RCC 7860 (cell line): ENCODE measurements around the gene PIK3R1.
"Not testable (repeated sequence)": the region's sequence is repeated elsewhere in the genome, so short reads cannot be mapped to it uniquely, and the experiment has no call there.

Experiments
- DNase-seq: peaks from one replicate; pipeline ENCODE4 v3.0.0-alpha.2; 2015; ENCODE audit warnings: low spot score
- FAIRE-seq: peaks from 2 replicates; lab custom pipeline; 2012; peaks lifted over from hg19 to GRCh38; lab: Jason Lieb, UNC

PIK3R1 gene

DNA sequence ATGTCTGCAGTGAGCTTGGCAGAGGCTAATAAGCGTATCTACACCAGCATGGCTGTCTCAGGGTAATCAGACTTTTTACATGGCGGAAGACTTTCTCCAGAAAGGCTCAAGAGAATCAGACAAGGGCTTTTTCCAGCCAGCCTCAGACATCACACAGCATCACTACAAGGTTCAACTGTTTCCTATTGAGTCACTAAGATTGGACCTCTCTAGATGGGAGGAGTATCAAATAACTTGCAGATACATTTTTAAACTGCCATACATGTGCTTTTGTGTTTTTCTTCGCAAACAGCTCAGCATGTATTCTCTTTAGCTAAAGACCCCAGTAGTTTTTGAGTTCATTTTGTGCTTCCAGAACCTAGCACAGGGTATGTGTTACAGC is 22.9 kb upstream of the PIK3R1 start:
- DNase-seq (no peak), FAIRE-seq (no peak)

DNA sequence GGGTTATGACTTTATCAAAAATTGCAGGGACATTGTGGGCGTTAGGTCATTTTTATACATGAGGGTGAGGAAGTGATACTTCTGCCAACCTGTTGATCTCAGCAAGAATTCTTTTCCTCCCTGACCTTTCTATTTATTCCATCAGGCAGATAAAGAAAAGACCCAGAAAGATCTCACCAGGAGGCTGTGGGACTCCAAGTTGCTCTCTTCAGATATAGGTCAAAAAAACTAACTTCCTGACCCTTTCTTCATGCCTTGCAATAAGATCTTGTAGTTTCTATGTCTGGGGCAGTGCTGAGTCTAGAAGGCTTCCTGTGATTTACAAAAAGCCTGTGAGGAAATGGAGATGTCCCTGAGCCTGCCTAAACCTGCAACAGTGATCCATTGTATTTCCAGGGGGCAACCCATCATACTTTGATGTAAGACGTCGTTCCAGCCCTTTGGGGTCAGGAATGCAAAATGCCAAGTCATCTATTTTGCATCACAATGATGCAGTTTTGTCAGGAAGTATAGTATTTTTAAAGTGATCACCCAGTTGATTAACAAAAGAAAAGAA is 22.0 kb upstream of the PIK3R1 start:
- FAIRE-seq (no peak), DNase-seq (no peak)

DNA sequence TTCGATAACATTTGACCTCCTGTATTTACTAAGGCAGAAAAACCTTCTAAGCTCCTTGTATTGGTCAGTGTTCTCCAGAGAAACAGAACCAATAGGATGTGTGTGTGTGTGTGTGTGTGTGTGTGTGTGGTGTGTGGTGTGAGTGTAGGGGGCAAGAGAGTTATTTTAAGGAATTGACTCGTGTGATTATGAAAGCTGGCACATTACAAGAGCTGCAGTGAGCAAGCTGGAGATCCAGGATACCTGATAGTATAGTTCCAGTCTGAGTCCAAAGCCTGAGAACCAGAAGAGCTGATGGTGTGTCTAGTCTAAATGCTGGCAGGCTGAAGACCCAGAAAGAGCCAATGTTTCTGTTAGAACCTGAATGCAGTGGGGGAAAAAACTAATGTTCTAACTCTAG is 21.2 kb upstream of the PIK3R1 start:
- DNase-seq (no peak), FAIRE-seq (no peak)

DNA sequence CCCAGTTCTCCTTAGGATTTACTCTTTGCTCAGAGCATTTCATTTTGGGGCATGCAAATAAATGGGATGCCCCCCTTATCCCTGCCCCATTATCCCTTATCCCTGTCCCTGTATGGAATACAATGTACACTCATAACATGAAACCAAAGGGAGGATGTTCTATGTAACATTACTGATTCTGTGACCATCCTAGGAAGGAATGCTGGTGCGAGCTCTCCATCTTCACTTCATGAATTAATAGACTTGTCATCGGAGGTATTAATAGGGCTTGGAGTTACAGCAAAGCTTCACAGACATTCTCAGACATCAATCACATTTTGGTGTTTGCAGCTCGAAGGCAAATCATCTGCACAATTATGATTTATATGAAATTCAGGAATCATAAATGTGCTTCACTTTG is 20.4 kb upstream of the PIK3R1 start:
- FAIRE-seq (no peak), DNase-seq (no peak)

DNA sequence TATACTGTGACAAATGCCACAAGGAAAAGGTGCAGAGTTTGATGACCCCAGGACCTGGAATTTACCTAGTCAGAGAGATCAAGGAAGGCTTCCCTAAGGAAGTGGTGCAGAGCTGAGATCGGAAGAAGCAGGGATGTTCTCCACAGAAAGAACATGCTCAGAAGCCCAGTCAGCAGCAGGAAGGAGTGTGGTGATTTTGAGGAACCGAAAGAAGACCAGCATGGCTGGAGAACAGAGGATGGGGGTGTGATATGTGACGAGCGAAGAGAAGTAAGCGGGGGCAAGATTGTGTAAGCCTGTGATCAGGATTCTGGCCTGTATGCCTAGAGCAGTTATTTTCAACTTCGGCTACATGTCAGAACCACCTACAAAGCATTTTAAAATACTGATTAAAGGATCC is 18.7 kb upstream of the PIK3R1 start:
- FAIRE-seq (no peak), DNase-seq (no peak)

DNA sequence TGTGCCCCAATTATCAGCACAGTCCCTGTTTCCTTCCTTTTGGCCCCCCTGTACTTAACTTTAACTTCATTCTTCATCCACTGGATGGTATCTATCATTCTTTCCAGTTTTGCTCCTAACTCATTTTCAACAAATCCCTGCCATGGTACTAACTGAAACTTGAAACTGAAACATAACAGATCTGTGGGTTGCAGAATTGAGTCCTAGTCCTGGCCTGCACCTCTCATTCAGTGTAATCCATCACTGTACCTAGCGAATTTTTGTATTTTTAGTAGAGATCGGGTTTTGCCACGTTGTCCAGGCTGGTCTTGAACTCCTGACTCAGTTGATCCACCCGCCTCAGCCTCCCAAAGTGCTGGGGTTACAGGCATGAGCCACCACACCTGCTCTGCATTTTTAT is 15.3 kb upstream of the PIK3R1 start:
- FAIRE-seq (no peak), DNase-seq (no peak)

DNA sequence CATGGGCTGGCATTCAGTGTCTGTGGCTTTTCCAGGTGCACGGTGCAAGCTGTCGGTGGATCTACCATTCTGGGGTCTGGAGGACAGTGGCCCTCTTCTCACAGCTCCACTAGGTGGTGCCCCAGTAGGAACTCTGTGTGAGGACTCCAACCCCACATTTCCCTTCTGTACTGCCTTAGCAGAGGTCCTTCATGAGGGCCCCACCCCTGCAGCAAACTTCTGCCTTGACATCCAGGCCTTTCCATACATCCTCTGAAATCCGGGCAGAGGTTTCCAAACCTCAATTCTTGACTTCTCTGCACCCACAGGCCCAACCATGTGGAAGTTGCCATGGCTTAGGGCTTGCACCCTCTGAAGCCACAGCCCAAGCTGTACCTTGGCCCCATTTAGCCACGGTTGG is 4.9 kb upstream of the PIK3R1 start:
- DNase-seq, FAIRE-seq: not testable (repeated sequence)

DNA sequence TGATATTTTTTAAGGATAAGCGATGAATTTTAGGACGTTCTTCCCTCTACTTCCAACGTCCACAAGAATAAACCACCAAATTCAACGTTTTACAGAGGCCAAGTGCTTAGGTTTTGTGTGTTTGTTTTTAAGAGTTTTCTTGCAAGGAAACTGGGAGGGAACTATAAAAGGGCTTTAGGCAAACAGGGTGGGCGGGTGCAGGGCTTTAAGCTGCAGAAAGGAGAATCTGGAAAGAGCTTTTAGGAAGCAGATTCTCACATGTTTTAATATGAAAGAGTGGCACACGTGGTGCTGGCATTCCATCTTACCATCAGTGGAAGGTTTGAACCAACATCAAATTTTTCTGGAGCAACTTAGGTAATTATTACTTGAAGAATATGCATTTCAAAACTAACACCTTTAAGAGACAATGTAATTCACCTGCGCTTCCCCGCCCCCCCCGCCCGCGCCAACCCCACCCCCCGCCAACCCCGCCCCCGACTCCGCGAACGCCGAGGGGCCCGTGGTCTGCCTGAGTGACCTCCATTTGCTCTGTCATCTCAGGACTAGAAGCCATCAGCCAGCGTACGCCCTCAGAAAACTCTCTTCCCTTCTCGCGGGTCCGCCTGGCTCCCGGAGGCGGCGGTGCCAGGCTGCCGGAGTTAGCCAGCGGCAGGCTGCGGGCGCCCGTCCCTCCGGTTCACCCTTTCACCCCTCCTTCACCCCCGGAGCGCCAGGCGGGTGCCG is 911 bp upstream of the PIK3R1 start:
- DNase-seq (no peak), FAIRE-seq (no peak)

DNA sequence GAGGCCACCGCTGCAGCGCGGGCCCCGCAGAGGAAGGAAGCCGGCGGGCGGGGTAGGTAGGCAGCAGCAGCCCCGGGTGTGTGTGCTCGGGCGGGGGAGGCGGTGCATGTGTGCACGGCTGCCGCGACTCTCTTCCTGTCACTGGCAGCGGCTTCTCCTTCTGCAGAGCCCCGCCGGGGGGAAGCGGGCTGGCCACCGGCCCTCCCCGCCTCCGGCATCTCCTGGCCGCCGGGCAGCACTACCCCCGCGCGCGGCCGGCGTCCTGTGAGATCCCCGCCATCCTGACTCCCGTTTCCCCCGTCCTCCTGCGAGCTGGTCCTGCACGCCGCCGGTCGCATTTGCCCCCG is 315 bp downstream of the PIK3R1 start:
- FAIRE-seq (no peak), DNase-seq (peak; percentile 44)

DNA sequence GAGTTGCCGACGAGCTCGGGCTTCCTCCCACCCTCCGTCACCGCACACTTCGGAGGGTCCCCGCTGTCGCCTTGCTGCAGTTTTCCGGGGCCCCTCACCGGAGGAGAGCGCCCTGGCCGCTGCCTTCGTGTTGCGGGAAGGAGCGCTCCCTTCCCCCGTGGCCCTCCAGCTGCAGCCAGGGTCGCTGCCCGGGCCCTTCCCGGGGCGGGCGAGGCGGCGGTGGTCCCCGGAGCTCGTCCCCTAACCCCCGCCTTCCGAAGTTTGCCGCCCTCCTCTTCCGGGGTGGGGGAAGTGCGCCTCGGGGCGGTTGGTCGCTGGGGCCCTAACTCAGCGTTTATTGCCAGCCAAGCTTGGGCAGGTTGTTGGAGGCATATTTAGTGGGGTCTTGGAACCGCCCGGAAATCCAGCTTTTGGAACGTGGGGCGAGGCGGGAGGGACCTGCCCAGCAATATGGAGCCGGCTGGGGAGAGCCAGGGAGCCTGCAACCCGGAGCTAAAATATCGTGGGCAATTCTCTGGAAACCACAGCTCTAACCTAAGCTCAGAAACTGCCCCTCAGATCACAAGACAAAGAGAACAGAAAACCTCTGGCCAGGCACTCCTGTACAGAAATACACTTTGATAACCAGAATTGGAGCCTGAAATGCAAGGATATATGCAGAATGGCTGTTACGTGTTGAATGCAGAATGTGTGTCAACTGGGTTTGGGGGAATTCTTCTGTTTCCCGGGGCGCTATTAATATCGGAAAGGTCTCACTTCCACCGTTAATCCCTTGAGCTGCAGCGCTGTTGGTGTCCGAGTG is 890 bp downstream of the PIK3R1 start:
- FAIRE-seq = no peak
- no peak for DNase-seq

DNA sequence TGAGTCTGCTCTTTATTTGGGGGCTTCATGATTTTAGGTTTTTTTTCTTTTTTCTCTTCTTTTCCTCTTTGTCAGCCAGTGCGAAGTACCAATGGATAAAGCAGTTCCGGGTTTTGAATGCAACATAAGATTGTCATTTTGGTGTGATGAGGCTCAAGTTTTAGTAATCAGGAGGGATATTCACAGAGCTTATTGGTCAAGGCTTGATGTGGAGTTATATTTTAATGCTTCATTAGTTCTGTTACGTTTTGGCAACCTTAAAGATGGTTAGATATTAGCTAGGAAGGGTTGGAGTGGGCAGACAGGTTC is 1.4 kb downstream of the PIK3R1 start:
- FAIRE-seq (no peak), DNase-seq (no peak)

DNA sequence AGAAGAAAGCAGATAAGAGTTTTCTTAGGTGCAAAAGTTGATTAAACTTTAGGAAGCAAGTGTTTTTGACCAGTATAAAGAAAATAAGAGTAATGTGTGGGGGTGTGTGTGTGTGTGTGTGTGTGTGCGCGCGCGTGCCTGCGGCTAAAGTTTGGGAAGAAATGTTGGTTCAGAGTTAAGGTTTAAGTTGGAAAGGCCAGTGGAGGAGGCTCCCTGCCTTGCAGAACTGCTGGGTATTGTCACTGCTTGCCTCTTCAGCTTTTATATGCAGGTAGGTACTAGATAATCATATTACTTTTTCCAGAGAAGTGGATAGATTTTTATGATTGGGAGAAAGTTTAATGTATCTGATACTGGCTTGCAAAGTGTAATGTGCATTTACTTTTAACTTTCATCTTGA is 2.0 kb downstream of the PIK3R1 start:
- DNase-seq = no peak
- FAIRE-seq = no peak

DNA sequence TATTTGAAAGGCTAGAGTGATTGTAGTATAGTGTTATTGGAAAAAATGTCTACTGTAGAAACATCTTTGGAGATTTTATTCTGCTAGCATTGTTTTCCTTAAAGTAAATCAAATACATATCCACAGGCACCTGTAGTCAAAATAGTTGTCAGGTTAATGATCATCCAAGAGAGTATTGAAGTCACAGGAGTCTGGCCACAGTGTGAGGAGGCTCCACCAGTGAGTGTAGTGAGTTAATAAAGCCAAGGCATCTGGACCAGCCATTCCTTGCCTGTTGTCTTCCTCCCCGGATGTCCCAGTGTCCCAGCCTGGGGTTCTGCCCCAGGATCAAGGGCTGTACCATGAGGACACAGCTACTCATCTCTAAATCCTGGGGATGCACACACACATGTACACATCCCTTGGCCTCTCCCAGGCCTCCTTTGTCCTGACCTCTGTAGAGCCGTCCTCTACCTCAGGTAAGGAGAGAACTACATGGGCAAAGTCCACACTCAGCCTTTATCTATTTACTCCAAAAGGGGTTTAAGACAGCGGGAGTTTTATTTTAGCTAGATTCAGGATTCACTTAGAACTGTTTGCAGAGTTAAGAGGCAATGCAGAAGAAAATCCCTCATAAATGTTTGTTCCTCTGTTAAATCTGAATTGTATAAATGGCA is 3.7 kb downstream of the PIK3R1 start:
- FAIRE-seq = no peak

DNA sequence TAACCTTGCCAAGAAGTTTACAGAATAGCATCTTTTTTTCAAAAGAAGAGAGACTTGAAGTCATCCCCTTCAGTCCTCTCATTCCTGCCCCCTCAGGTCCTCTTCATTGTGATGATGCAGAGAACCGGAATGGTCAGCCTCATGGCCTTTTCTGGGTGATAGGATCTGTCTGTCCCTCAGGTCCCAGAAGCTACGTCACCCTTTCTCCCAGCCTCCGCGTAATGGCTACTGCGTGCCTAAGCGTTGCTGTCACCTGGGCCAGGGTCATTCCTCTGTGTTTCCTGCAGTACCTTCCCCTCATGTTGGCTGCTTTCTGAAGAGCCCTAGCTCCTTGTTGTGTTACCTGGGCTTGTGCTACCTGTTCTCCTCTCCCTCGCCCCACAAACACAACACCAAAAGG is 4.7 kb downstream of the PIK3R1 start:
- FAIRE-seq = no peak

More for the DNA sequence above, 3.7 kb downstream of the PIK3R1 start:
- DNase-seq = no peak

DNA sequence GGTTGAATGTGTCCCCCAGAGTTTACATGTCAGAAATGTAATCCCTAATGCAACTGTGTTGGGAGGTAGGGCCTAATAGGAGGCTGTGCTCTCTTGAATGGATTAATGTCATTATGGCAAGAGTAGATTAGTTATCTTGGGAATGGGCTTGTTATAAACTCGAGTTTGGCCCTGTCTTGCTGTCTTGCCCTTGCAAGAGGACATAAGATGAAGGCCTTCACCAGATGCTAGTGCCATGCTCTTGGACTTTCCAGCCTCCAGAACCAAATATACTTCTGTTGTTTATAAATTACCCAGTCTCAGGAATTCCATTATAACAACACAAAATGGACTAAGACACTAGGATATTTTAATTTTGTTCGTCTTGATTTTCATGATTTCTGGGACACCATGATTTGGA is 5.4 kb downstream of the PIK3R1 start:
- FAIRE-seq (no peak), DNase-seq (no peak)

More for the DNA sequence above, 4.7 kb downstream of the PIK3R1 start:
- DNase-seq = no peak

DNA sequence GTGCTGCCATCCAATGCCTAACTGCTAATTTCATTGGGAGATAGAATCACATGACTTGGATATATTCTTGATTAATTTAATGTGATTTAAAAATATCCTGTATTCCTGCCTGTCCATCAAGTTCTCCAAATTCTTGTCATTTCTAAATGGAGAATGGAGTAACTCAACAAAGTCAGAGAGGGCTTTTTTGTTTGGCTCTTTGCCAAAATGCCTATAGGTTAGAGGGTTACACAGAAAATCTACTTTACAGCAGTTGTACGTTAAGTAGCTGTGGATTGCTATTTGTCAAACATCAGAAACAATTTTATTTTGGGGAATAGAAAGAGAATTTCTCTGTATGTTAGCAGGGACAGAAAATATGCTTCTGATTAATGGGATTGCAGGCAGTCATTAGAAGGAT is 5.9 kb downstream of the PIK3R1 start:
- DNase-seq (no peak), FAIRE-seq (no peak)

DNA sequence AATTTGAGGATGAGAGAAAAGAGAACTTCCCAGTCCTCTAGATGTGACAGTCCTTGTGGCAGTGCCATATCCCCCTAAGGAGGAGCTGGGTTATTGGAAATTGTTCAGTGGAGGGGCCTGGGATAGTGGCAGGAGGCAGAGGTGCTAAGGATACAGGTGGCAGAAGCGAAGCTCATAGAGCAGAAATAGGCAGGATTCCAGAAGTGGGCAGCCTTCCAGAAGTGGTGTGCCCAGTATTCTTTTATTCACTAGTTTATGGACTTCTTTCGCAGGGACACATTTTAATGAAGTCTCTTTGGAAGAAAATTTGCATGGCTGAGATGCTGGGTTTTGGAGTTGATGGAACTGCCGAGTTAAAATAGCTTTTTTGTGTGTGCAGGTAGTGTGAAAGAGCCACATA is 6.8 kb downstream of the PIK3R1 start:
- FAIRE-seq (no peak), DNase-seq (no peak)

DNA sequence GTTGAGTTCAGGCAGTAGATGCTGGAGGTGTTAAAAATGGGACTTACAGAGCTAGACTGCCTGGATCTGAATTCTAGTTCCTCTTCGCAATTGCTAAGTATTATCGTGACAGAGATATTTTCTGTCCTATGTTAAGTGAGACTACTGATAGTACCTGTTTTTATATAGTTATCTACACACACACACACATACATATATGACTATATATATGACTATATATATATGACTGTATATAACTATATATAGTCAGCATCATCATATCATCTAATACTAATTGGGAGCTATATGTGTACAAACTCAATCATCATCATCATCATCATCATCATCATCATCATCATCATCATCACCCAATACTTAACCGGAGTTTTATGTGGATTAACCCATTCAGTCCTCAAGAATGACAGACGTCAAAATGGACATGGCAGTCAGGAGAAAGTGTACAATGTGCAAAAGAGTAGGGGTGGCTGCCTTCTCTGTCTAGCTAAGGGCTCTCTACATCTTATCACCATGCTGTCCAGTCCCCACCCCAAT is 7.3 kb downstream of the PIK3R1 start:
- FAIRE-seq (no peak), DNase-seq (no peak)

DNA sequence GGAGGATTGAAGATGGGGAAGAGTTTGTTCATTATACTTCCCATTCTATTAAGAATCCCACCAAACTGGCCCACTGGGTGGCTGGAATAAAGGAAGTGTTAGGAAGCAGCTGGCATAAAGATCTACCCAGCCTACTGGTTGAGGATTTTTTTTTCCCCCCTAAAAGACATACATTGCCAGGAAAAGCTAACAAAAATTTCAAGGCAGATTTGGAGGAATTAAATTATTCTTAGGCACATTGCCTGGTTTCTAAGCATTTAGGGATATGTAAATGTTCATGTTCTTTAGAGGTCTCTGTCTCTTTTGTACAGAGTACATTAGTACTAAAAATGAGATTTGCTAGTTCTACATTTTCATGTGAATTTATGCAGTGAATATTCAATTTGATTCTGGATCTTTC is 8.3 kb downstream of the PIK3R1 start:
- FAIRE-seq = no peak

DNA sequence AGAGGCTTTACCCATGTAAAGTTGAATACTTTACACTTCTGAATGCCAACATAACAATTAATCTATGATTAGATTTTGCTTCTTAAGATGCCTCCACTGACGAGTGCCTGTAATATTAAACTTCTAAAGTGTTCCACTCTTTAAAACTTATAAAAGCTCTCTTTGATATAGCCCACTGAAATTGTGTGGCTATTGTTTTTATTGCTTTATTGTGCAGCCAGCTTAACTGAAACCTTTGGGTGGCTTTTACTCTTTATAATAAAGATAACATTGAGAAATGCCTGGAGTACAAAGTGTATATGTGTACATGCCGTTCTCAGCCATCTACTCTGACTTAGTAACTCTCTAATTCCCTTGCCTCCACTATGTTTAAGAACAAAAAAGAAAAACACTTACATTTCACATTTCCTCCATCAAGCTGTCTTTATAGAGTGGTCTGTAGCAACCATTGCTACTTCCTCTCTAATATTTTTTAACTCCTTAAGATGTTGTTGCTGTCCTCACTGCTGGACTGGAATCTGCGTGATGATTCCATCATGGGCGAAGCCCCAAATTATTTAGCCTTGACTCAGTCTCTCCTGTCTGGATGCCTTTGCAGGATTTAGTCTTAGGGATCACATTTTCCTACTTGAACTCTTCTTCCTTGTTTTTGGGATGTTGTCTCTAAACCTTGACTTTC is 9.1 kb downstream of the PIK3R1 start:
- DNase-seq (peak; percentile 7), FAIRE-seq (no peak)

More for the DNA sequence above, 8.3 kb downstream of the PIK3R1 start:
- no peak for DNase-seq
